LNCAP (cell line): ENCODE results near the gene STAP2.

Source experiments
- CTCF ChIP-seq: fragments of 450-650 bp; IDR thresholded peaks from 2 replicates; pipeline ENCODE4 v1.5.1; 2017; ENCODE audit warnings: mild to moderate bottlenecking

Gene STAP2

DNA sequence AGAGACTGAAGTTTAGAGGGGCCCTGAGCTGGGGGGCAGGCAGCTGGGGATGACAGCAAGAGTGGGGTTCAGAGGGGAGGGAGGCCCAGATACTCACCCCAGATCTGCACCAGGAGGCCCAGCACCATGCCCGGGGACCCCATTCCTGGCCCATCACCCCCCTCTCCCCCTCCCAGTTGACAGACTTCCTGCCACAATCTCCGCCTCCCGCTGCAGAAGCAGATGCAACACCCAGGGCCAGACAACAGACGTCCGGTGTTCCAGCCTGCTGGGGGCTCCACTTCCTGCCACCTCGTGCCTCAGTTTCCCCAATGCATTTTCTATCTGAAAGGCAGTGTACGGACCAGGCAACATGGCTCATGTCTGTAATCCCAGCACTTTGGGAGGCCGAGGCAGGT lies 36.4 kb downstream of the STAP2 start, which contains the start of gene TMIGD2:
TSS of gene TMIGD2 (minus strand) at position 147 of the 398 bp plus-strand sequence. CDS start at position 143, 4 bp downstream.
- TF ChIP-seq CTCF = no peak

DNA sequence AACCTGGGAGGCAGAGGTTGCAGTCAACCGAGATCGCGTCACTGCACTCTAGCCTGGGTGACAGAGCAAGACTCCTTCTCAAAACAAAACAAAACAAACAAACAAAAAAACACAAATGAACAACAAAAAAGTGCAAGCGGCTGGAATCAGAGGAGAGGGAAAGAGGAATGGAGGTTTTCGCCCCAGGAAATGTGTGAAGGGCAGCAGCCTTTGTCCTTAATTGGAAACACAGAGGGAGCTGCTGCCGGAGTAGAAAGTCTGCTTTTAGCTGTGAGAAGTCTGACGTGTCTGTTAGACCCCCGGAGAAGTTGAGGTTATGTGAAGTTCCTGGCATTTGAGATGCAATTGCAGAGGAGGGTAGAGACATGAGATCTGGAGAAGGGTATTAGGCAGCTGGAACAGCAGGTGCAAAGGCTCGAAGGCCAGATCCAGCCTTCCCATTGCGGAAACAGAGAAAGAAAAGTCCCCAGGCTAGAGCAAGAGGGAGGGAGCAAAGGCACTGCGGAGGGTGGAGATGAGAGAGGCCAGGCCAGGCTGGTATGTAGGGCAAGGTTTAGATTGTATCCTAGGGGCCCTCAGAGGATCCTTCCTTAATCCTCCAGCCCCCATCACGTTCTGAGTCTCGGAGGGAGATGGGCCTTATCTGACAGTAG lies 36.9 kb downstream of the STAP2 start:
- no peak for TF ChIP-seq CTCF

DNA sequence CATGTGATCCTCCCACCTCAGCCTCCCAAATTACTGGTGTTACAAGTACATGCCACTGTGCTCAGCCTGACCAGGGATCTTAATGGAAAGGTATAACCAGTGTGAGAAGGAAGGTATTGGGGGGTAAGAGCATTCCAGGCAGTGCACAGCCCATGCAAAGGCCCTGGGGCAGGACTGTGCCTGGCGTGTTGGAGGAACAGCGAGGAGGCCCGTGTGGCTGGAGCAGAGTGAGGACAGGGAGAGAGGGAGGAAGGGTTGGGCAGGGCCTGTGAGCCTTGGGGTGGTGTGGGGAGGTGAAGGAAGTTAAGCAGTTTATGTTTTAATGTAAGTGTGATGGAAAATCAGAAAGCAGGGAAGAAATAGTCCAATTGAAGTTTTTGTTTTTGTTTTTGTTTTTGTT lies 38.0 kb downstream of the STAP2 start:
- no peak for TF ChIP-seq CTCF

GRCh38 chr19:4298810-4299550 lies 39.6 kb downstream of the STAP2 start:
- no peak for TF ChIP-seq CTCF

- no peak for TF ChIP-seq CTCF
These were observed 40.5 kb downstream of the STAP2 start for GRCh38 chr19:4297901-4298809.

- TF ChIP-seq CTCF = no peak
These were observed 42.5 kb downstream of the STAP2 start for GRCh38 chr19:4295972-4296771.

DNA sequence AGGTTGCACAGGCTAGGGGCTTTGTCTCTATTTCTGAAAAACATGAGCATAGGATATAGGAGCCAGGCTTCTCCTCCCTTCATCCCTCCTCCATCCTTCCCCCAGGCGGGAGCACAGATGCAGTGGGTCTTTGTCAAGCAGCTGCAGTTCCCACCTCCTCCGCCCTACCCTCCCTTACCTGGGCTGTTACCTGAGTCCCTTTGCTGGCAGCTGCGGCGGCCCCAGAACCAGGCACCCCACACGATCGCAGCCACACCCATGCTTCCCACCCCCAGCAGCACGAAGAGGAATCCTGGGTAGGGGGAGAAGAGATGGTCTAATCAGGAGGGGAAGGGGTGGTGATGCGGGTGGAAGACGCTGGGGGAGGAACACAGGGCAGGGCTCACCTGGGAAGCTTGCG lies 44.2 kb downstream of the STAP2 start:
- TF ChIP-seq CTCF = no peak
